Stimulated activated CD8-positive, alpha-beta memory T cell treated with anti-CD3 and anti-CD28 coated beads, Interleukin-7, amount 100 ng/mL, for 1 hour (primary cell): ENCODE data around the gene POU2F2.

Source experiments
- DNase-seq, 2 donors: peaks; one replicate each; pipeline ENCODE4 v3.0.0-alpha.2; 2020; ENCODE audit warnings: low read depth in 2 of 2

The POU2F2 gene

DNA sequence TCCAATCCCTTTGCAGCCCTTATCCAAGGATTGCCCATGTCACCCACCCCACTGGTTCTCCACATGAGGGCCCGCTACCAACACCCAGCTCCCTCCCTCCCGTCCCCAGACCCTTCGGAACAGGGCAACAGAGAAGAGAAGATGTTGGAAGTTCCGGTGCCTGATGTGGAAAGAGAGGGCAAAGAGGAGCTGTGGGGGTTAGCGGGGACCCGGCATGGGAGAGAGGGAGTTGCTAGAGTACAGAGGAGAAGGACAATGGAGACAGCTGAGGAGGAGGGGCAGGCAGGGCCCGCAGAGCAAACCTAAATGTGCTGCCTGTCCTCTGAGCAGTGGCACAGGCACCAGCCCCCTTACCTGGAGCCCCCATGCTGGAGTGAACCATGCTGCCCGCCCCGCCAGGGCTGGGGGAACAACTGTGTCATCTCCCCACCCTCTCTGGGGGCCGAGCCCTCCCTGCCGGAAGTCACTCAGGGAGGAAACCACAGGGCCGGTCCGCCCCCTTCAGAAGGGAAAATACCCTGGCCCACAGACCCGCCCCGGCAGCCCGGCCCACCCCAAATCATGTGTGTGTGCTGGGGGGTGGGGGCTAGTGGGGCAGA lies at the start of gene POU2F2:
POU2F2 (minus strand) TSS at position 417 of the 599 bp plus-strand sequence; CDS start at position 382, 35 bp downstream.
- peak; percentile 73 to 78 for DNase-seq

DNA sequence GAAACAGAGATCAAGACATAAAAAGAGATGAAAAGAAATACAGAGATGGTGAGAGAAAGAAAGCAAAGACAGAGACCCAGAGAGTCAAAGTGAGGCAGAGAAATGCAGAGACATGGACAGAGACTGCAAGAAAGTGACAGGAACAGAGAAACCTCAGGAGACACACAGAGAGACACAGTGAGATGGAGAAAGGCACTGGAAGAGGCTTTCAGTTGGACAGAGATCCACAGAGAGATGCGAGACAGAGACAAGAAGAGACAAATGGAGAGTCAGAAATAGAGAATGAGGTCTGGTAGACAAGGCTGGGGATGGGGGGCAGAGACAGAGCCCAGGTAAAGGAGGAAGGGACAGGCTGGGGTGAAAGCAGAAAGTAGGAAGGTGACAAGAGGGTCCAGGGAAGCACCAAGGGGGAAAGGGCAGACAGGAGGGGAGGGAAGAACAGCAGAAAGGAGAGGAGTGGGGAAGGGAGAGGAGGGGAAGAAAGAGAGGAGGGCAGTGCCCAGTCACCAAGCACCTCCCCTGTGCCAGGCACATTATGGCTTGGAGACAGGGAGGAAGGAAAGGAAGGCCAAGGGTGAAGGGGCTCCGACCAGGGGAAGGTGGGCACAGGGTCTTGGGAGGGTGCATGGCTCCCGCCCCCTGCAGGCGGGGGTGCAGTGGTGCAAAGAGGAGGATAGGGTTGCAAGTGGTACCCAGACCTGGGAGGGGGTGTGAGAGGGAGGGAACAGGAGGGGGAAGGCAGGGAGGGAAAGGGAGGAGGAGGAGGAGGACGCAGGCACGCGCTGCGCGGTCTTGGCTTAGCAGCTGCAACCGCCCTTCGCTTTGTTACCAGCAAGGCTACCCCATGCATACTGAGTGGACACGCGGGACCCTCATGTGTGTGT lies 46.8 kb upstream of the POU2F2 start:
- no peak for DNase-seq

DNA sequence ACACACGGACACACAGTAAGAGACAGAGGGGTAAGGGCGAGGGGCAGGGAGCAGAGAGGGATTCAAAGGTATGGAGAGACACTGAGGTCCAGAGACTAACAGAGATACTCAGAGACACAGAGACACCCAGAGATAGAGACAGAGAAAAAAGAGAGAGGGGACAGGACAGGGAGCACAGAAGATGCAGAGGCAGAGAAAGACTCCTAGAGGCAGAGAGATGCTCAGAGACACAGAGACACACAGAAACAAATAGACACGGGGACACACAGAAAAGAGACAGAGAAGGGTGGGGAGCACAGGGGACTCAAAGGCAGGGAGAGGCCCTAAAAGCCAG lies 45.4 kb upstream of the POU2F2 start:
- DNase-seq: no peak

DNA sequence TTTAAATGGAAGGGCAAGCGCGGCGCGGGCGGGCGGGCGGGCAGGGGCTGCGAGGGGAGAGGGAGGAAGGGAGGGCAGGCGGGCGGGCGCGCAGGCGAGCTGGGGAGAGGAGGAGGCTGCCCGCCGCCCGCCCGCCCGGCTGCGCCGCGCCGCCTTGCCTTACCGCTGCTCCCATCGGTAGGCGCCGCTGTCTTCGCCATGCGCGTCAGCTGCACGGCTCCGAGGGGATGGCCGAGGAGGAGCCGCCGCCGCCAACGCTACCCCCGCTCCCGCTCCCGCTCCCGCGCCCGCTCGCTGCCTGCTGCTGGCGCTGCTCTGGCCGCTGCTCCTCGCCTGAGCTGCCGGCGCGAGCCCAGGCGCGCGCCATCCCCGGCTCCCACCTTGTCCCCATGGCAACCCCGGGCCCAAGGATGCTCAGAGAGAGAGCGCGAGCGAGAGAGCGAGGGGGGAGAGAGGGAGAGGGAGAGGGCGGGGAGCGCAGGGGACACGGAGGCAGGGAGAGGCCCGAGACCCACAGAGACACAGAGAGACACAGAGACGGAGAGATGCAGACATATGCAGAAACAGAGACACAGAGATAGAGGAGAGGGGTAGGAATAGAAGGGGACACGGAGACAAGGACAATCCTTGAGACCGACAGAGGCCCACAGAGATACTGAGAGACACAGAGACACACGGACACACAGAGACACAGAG lies 44.9 kb upstream of the POU2F2 start:
- DNase-seq: peak; percentile 45 to 51

DNA sequence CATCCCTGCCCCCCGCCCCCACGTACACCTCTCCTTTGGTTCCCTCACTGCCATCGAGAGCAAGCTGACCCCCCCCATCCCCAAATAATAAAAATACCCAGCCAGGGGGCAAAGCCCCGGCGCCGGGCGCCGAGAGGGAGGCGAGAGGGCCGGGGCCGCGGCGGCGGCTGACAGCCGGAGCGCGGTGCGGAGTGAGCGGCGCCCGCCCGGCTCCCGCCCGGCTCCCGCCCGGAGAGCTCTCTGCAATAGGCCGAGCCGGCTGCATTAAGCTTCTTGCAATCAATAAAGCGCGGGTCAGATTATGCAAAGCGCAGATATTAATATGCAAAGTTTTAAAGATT lies 44.4 kb upstream of the POU2F2 start:
- no peak for DNase-seq

DNA sequence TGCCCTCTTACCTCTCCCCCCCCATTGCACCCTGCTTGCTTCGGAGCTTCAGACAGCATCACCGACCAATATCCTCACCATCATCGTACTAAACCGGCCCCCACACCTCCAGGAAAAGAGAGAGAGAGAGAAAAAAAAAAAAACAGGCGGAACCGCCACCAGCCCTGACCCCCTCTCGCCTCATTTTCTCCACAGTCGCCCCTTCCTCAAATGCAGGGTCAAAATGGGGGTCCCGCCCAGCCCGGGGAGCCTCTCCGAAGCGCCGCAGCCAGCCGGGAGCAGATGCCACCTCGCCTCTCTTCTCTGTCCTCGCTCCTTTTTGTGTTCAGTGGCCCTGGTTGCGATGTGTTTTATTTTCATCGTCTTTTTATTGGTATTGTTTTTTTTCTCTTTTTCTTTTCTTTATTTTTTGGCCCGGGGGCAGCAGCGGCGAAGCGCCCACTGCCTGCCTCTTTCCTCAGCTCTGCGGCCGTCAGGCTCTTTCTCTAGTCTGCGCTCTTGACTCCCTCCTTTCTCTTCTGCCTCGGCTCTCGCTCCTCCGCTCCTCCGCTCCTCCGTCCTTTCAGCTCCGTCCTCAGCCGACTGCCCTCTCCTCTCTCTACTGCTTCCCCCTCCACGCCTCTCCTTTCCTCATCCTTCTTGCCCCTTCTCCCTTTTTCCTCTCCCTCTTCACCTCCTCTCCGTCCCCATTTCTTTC lies 43.9 kb upstream of the POU2F2 start:
- no peak for DNase-seq

DNA sequence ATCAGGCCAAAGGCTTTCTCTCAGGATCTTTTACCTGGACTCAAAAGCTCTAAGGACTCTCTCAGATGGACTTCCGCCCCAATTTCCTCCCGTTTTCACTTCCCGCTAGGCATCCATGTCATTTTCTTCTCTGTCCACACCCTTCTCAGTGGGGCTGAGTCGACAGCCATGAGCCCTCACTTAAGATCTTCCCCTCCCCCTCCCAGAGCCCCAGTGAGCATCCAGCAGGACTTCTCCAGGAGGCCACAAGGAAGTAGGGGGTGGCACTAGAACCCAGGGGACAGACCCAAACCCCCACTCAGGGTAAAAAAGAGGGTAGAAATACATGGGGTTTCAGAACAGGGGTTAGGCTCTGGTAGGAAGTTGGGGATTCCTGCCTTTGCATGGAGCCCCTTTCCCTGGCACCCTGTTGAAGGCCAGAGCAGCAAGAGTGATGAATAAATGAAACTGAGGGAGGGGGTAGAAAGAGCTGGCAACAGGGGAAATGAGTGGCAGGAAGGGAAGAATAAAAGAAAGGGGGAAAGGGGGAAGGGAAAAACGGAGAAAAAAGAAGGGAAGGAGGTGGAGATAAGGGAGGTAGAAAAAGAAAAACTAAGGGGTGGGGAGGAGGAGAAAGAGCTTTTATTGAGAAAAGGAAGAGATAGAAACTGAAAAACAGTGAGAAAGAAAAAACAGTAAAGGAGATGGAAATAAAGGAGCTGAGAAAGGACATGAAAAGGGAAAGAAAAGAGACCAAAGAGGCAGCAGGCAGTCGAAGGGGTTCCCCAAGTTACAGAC lies 42.9 kb upstream of the POU2F2 start:
- DNase-seq: no peak

DNA sequence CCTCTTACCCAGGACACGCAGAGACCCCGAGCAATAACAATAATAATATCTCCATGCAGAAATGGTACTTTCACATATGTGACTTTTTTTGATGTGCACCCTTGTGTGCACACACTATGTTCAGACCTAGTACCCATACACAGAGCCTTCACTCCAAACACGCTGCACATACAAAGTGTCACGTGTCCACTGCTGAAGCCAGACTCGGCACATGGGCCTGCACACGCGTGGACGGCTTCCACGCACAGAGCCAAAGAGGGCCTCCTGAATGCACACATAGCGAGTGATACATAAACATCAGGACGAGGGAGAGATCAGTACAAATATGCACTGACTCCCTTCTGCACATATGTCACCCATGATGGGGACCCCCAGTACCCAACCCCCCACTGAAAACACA lies 41.9 kb upstream of the POU2F2 start:
- DNase-seq: no peak

DNA sequence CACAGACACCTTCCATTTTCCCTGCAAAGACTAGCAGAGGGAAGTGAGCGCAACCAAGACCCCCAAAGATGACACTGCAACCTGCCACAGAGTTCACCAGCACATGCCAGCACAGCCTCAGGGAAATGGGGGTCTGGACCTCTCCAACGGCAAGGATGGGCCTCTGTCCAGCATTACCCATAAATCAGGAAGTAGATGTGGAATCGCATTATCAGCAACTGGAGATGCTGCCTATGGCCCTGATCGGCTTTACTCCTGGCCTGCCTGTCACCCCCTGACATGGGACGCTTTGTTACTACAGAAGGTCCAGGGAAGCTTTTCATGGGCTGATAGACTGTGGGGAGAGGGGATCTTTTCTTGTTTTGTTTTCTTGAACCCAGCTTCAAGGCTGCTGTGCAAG lies 41.4 kb upstream of the POU2F2 start:
- DNase-seq: no peak

DNA sequence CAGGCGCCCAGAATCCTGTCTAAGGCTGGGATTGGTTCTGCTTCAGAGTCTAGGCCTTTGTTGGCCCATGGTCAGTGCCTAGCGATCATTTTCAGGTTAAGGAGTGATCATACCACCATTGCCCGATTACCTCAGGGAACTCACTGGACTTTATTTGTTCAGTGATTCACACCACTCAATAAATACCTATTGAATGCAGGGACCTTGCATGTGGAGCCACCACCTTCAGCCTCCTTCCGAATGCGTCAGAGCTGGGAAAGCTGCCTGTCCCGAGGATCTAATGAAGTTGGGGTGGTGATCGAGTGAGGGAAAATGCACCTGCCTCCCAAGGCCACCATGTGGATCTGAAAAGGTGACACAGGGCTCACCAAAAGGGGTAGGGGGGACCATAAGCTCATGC lies 40.0 kb upstream of the POU2F2 start:
- no peak for DNase-seq

DNA sequence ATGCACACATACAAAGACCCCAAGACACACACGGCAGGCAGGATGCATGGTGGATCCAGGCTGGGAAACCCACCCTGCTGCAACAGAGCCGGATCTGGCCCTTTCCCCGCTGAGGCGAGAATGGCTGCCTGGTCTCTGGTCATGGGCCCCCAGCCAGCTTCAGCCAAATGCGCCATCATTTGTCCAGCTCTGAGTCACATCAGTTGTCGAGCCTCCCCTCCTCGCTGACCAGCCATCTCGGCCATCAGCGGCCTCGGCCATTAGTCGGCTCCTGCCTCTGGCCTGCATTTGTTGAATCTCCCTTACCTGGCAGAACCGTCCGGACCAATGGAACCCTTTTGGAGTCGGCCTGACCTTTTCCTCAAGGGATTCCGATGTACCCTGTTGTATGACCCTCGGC lies 38.5 kb upstream of the POU2F2 start:
- DNase-seq: no peak

DNA sequence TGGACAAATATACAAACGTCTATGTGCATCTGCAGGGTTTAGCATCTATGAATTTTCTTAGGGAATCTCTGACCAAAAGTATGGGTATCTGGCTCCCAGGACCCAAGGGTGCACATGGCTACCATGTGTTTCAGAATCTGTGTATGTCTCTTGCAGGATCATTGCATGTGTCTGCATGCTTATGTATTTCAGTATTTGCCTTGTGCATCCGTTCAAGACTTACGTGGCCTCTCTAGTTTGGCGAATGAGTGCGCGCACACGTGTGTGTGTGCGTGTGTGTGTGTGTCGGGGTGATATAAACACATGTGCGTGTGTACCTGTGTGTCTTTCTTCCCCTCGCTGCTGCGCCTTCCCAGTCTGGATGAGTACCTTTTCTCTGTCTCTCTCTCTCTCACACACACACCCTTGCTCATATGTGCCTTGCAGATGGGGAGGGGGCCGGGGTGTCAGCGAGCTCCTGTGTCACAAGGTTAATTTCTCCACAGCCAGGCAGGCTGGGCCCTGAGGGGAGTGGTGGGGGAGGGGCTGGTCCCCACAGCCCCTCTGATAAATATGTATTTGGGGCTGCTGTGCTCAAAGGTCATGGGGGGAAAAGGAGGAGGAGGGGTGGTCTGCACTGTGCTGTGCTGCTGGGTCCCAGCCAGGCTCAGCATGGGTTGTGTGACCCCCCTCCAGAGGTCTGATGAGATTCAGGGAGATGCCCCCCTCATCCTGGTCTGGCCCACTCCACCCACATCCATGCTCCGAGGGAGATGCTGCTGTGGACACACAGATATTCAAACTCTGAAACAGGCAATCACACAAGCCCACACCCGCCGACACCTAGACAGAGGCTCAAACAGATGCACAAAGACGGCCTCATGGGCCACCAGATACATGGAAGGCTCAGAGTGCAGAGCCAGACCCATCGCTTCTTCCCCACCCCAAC lies 37.5 kb upstream of the POU2F2 start:
- DNase-seq: no peak

DNA sequence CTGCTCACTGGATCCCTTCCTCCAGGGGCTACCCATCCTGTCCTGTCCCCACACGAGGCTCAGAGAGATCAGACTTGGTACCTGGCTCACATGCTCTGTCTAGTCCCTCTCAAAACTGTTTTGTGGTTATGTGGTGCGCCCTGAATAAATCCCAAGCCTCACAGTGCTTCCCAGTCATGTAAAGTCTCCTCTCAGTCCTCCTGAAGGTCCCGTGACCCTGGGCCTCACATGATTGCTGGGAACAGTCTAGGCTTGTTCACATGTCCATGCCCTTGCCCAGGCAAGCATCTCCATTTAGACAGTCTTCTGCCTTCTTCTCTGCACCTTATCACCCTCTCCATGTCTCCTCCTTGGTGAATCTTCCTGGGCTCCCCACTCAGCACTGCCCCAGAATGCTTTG lies 36.0 kb upstream of the POU2F2 start:
- no peak for DNase-seq

DNA sequence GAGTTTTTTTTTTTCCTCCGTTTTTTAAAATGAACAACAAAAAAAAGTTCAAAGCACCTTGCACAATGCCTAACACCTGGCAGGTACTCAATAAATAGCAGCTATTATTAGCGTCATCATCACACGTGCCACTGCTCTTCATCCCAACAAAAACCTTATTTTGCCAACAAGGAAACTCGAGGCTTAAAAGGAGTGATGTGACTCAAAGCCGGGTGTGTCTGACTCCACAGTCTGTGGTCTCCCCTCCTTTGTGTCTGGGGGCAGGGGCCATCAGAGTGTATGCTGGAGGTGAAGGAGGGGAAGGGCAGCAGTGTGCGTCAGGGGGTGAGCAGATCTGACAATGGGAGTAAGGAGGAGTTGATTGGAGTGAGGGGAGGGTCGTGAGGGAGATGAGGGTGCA lies 34.1 kb upstream of the POU2F2 start:
- no peak for DNase-seq

DNA sequence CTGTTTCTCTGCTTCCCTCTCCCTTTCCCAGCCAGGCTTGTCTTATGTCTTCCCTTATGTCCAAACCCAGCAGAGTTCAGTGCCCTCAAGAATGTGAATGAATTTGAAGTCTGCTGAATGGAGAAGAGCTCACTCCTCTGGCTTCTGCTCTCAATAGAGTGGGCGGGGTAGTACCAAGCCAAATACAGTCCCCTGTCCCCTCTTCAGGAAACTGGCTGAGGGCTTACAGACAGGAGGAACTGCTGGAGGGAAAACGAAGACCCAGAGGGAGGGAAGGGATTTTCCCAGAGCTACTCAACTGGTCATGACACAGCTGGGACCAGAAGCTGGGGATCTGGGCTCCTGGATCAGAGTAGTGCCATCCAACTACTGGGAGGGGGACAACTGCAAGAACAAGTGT lies 32.9 kb upstream of the POU2F2 start:
- DNase-seq: no peak

DNA sequence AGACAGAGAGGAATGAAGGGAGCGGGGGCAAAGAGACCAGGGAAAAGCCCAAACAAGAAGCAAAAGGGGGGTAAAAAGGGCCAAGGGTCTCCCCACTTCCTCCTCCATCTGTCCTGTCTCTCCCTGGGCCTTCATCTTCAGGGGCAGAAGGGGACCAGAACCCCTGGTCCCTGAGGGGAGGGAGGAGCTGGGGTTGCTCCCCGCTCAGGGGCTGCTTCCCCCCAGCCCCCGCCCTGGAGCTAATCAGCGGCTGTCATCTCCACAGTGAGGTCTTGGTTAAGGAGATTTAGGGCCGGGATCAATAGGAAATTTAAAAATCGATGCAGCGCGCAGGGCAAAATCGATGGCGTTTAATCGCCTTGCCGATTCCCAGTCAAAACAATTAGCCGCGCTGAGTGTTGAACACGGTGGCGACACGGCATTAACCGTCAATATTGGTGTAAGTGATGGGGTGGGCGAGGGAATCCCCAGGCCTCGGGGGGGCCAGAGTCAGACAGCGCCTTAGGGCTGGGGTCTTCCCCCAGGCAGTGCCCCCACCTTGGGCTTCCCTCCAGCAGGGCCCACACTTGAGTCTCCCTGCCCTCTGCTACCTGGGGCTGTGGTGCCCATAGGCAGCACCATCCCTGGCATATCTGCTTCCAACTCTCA lies 29.5 kb upstream of the POU2F2 start:
- no peak for DNase-seq

DNA sequence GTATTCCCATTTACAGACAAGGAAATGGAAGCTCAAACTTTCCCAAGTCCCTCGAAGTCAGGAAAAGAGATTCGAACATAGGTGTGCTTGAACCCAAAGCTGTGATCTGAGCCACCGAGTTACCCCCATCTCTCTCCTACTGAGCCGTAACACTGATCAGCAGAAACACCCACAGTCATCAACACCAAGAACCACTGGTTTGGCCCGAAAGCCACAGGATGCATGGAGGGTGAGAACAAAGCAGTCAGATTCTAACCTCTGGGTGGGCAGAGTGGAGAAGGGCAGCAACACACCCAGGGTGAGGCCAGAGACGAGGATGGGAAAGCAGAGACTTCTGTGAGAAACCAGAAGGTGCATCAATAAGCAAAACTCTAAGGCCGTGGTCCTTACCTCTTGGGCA lies 27.7 kb upstream of the POU2F2 start:
- no peak for DNase-seq

DNA sequence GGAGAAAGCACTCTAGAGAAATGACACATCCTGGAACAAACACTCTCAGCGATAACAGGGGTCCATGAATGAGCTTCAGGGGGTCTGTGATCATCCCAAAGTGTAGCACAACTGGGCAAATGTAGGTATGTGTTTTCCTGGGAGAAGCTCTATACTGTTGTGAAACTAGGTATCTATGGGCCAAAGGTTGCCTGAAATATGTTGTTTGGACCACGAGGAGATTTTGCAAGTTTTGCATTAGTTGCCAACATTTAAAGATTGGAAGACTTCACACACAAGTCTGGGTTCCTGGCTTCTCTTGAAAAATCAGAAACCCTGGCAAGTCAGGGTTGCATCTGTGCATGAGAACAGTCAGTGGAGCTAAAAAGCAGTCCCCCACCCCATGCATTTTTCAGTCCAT lies 26.7 kb upstream of the POU2F2 start:
- no peak for DNase-seq

DNA sequence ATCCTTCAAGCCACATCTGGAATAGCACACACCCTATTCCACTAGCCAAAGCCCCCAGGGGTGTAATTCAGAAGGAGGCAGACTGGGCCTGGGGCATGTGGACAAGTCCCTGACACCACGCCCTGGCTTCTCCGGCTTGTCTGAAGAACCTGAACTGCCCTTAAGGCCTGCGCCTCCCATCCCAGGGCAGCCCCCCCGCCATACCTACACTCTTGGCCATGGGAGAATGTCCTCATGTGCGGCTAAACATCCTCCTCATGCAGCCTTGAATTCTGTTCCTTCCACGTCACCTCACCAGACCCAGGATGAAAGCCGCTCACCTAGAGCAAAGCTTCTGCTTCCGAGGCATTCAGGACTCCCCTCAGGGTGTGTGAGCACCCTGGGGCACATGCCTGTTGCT lies 24.3 kb upstream of the POU2F2 start:
- DNase-seq: no peak

DNA sequence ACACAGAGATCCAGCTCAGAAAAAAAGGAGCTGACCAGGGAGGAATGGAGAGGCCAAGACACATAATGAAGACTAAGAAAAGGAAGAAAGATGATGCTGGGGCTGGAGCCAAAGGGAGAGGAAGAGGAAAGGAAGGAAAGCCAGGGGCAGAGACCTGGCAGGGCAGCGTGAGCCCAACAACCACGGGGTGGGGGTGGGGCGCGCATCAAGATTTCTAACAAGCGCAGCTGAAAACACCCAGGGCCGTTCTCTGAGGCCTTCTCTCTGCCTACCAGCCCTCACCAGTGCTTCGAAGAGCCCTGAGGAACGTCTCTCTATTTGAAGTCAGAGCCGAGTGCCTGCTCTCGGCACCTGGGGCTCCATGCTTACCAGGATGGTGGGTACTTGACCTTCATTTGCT lies 23.6 kb upstream of the POU2F2 start:
- no peak for DNase-seq
